GM12864 (cell line): Measurements from ENCODE around the gene ATF3.

Experiments
- DNase-seq: peaks from one replicate; pipeline ENCODE4 v3.0.0-alpha.2; 2011; ENCODE audit warnings: low read depth
- H3K4me3 ChIP-seq: 2 replicates; pipeline ENCODE4 v1.5.1; 2011; ENCODE audit warnings: mild to moderate bottlenecking, low read depth, low read length, control low read depth
- CTCF ChIP-seq: IDR thresholded peaks from 2 replicates; pipeline ENCODE4 v1.5.1; 2011; ENCODE audit warnings: low read depth, mild to moderate bottlenecking, moderate library complexity, low read length, control low read depth, inconsistent platforms; ENCODE audit errors: missing control alignments

Gene ATF3

DNA sequence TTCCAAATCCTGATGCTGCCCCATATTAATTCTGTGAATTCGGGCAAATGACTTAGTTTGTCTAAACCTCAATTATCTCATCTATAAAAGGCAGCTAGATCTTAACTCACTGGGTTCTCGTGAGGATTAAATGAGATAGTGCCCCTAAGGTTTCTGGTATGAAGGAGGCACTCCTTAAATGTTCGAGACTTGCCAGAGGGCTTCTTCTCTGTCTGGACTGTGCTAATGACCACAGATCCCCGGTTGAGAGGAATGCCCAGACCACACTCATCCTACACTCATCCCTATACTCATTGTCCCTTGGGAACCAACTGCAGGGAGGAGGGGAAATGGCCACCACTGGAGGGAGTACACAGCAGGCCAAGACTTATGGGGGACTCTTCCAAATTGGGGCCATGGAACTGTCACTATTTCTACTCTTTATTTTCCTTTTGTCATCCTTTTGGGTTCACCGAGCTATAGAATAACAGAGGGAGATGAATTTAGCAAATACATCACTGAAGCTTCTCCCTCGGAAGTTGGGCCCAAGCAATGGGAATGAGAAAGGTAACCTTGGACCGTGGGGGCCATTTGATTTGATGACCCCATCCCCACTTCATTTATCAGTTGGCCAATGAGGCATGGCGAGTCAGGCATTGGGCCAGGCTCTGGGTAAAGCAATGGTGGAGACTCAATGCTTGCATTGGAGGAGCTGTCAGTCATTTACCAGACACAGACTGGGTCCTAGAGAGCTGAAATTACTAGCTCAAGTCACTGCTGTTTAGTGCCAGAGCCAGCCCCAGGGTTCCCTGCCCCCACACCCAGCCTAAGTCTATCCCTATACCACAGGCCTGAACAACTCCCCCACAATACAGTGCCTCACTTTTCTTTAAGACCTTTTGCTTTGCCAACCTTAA, 5.1 kb downstream of the ATF3 start:
- no peak for DNase-seq
- no peak for TF ChIP-seq CTCF
- peak overlapping the region; percentile 8; the same call in 1 of the 2 replicates for H3K4me3 ChIP-seq

DNA sequence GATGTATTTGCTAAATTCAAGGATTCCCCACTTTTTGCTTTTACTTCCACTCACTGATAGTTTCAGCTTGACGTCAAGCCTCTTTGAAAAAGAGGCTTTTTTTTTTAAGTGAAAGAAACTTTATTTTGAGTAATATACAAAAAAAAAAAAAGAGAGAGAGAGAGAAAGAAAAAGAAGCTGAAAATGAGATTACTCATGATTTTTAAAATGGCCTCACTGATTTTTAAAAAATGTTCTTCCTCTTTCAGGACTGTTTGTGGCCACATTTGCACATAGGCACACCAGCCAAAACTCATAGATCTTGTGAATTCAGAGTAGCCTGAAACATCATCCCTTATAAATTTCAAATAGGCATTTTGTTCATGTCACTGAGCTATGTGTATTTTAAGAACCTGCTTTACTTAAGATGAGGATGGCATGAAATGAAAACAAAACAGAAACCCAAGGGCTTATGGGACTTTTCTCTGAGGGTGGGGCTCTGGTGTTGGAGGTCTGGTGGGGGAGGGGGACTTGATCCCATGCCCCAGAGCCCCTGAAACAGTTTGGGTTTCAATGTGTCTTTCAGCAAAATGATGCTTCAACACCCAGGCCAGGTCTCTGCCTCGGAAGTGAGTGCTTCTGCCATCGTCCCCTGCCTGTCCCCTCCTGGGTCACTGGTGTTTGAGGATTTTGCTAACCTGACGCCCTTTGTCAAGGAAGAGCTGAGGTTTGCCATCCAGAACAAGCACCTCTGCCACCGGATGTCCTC, 6.1 kb downstream of the ATF3 start:
- TF ChIP-seq CTCF, result no peak
- H3K4me3 ChIP-seq, result no peak overlapping the region; the same call in none of the 2 replicates
- no peak for DNase-seq

DNA sequence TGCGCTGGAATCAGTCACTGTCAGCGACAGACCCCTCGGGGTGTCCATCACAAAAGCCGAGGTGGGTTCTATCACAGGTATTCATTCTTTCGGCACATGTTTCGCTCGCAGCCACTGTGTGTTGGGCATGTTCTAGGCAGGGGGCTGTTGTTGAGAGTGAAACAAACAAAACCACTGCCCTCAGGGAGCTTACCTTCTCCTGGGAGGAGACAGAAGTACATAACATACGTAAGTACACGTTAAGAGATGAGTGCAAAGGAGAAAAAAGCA, 6.6 kb downstream of the ATF3 start:
- no peak for TF ChIP-seq CTCF
- no peak overlapping the region for H3K4me3 ChIP-seq
- no peak for DNase-seq

DNA sequence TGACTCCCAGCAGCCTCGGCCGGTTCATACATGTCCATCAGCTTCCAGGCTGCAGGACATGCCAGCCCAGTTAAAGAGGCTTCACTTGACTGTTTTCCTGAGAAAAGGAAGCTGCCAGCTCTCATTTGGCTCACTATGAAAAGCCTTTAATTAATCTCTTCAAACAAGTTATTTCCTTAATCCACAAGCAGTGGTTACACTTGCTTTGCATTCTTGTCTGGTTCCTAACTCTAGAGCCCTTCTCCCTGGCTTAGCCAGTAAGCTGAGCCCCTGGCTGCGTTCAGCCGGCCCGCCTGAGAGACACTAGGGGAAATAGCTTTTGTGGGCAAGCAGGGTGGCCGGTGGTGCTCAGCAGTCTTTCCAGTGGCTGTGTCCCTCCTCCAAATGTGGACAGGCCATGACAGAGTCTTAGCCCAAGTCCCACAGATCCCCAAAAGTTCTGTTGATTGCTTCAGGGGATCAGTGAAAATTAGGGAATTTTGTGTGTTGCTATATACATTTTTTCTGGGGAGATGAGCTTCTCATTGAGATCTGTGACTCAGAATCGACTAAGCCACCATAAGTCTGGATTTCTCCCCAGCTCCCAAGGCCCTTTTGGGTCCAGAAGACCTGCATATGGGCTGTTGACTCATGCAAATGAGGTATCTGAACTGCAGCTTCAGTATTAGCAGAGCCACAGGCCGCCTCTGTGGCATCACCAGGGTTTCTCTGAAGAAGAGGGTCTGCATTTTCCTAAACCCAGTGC, 10.1 kb downstream of the ATF3 start:
- no peak for TF ChIP-seq CTCF
- DNase-seq, result no peak
- no peak overlapping the region for H3K4me3 ChIP-seq

GRCh38 chr1:212620293-212620692, 11.7 kb downstream of the ATF3 start:
- no peak for TF ChIP-seq CTCF
- no peak for DNase-seq
- no peak overlapping the region for H3K4me3 ChIP-seq

DNA sequence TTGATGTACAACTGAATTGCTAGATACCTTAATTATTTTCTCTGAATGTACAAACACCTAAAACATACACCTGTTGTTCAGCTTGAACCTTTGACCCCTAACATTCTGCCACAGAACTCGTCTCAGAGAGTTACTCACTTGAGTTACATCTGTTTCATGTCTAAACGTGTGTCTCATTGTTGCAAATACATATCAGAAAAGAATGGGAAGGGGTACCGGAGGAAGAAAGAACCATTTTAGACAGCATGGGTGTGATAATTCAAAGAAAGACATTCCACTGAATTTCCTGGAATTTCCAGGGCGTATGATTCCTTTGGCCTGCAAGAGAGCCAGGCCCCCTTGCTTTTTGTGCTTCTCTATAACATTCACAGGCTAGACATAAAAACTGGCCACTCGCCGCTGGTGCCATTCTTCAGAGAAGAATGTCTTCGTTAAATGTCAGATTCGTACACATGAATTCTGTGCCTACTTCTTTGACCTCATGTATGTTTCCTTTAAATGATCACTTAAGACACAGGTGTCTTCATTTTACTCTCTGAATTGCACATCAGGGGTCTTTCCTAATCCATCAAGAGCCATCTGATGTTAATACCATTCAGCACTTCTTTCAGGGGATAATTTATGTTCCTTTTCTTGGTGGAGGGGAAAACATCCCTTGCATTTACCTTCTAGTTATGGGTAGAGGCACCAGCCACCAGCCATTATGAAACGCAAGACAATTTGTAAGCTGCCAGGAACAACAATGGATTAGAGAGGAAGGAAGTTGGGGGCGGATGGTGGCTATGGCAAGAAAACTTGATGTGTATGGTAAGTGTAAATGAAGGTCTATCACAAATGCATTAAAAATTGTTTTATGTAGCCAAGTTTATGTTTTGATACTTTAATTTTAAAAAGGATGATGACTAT, 12.7 kb downstream of the ATF3 start:
- no peak for TF ChIP-seq CTCF

More for the DNA sequence above, 12.7 kb downstream of the ATF3 start:
- no peak overlapping the region for H3K4me3 ChIP-seq
- DNase-seq, result no peak
